Osteocyte (in vitro differentiated cells): Measurements from ENCODE around the gene HAND1. TPM values are rescaled to one million over a fixed set of nuclear protein-coding genes. Genes with fewer than 3 reads are reported as not detected.
A peak's percentile ranks its signal among the peaks of the same experiment; 100 is the strongest.

Experiments
- DNase-seq: peaks from one replicate; pipeline ENCODE4 v3.0.0; 2021; ENCODE audit warnings: mixed read lengths; ENCODE audit not compliant: unreplicated experiment; ENCODE audit errors: extremely low spot score
- H3K27ac Mint-ChIP-seq: one replicate; pipeline ENCODE4 v1.8.0; 2021; ENCODE audit warnings: mild to moderate bottlenecking, mixed read lengths; ENCODE audit not compliant: unreplicated experiment
- H3K27me3 Mint-ChIP-seq: one replicate; pipeline ENCODE4 v1.8.0; 2021; ENCODE audit warnings: mixed read lengths; ENCODE audit not compliant: unreplicated experiment
- H3K36me3 Mint-ChIP-seq: one replicate; pipeline ENCODE4 v1.8.0; 2021; ENCODE audit warnings: mixed read lengths; ENCODE audit not compliant: unreplicated experiment
- H3K4me1 Mint-ChIP-seq: one replicate; pipeline ENCODE4 v1.8.0; 2021; ENCODE audit warnings: mixed read lengths; ENCODE audit not compliant: unreplicated experiment
- H3K4me3 Mint-ChIP-seq: one replicate; pipeline ENCODE4 v1.8.0; 2021; ENCODE audit warnings: mild to moderate bottlenecking, moderate library complexity, mixed read lengths; ENCODE audit not compliant: unreplicated experiment
- H3K9me3 Mint-ChIP-seq: one replicate; pipeline ENCODE4 v1.8.0; 2021; ENCODE audit warnings: mixed read lengths; ENCODE audit not compliant: unreplicated experiment
- CTCF ChIP-seq: fragments of 200-600 bp; sonication (generic); IDR thresholded peaks from 2 replicates; pipeline ENCODE4 v1.5.0; 2021; ENCODE audit warnings: antibody characterized with exemption, mild to moderate bottlenecking, moderate library complexity
- total RNA-seq: library from RNA; stranded (reverse); gene quantifications from 2 replicates; pipeline ENCODE4 v1.2.1, GENCODE V29; 2021

Gene HAND1
- total RNA-seq, 1 donor from 2014 or later, result not detected

- peaks cover 48% of the 10 kb centered on the region for H3K27me3 Mint-ChIP-seq
- peaks cover 2% of the 10 kb centered on the region for H3K4me1 Mint-ChIP-seq
- H3K4me3 Mint-ChIP-seq, result no peak overlapping the region
- TF ChIP-seq CTCF, result peak; percentile 95
- H3K27ac Mint-ChIP-seq, result no peak overlapping the region
- no peaks in the 10 kb centered on the region for H3K9me3 Mint-ChIP-seq
- DNase-seq, result peak; percentile 91
- H3K36me3 Mint-ChIP-seq, result peaks cover 3% of the 10 kb centered on the region
Observed at GRCh38 chr5:154467655-154468354, 10.2 kb downstream of the HAND1 start.

GRCh38 chr5:154466671-154467070, 11.4 kb downstream of the HAND1 start:
- DNase-seq, result no peak
- Mint-ChIP-seq H3K9me3 (no peaks in the 10 kb centered on the region), H3K27ac (no peak overlapping the region), H3K4me3 (no peak overlapping the region), H3K4me1 (peaks cover under 1% of the 10 kb centered on the region), H3K27me3 (peaks cover 37% of the 10 kb centered on the region), H3K36me3 (peaks cover 5% of the 10 kb centered on the region)
- no peak for TF ChIP-seq CTCF

- Mint-ChIP-seq H3K27ac (no peak overlapping the region), H3K4me3 (no peak overlapping the region), H3K4me1 (peaks cover 2% of the 10 kb centered on the region), H3K36me3 (peaks cover 5% of the 10 kb centered on the region), H3K9me3 (no peaks in the 10 kb centered on the region), H3K27me3 (peaks cover 32% of the 10 kb centered on the region)
- TF ChIP-seq CTCF, result no peak
- DNase-seq, result no peak
Observed at GRCh38 chr5:154466147-154466546, 11.9 kb downstream of the HAND1 start.

- Mint-ChIP-seq H3K4me3 (no peak overlapping the region), H3K36me3 (peaks cover 5% of the 10 kb centered on the region), H3K27ac (no peak overlapping the region), H3K27me3 (peaks cover 22% of the 10 kb centered on the region), H3K4me1 (peaks cover 2% of the 10 kb centered on the region), H3K9me3 (no peaks in the 10 kb centered on the region)
- DNase-seq, result no peak
- TF ChIP-seq CTCF, result no peak
Observed at GRCh38 chr5:154465169-154465568, 12.9 kb downstream of the HAND1 start.

- no peak for DNase-seq
- TF ChIP-seq CTCF, result no peak
- Mint-ChIP-seq H3K4me3 (no peak overlapping the region), H3K27me3 (peaks cover 17% of the 10 kb centered on the region), H3K27ac (no peak overlapping the region), H3K4me1 (peaks cover 2% of the 10 kb centered on the region), H3K9me3 (no peaks in the 10 kb centered on the region), H3K36me3 (peaks cover 5% of the 10 kb centered on the region)
Observed at GRCh38 chr5:154464438-154464837, 13.6 kb downstream of the HAND1 start.
